ENCODE results near the gene FBLN2. TPM values are rescaled to one million over a fixed set of nuclear protein-coding genes. Genes with fewer than 3 reads are reported as not detected.

The FBLN2 gene
- total and polyA plus RNA-seq, 10 of the 15 experiments (the other 5 are each of a cell fraction or from before 2014, with no cell fraction given): 0.03 to 0.41 (median 0.12) TPM; not detected in 2

- H4K20me1 ChIP-seq (ENCODE audit: control insufficient read depth, insufficient read depth): no peaks in the 10 kb centered on the region
- no peaks in the 10 kb centered on the region for H3K79me2 ChIP-seq (ENCODE audit: control insufficient read depth, insufficient read depth, low read length)
- CTCF ChIA-PET: interaction anchor here (1.0 to 1.1 kb wide), 2 partner anchors 9 to 218 kb away, joined by 4 read pairs; no protein-coding TSS in a partner anchor
- POLR2A ChIA-PET: no interaction called here
- H3K9ac ChIP-seq (ENCODE audit: control insufficient read depth, insufficient read depth, low read length): no peak overlapping the region
- 47% methylated on average over 18 of the region's 18 CpGs for WGBS (ENCODE audit: insufficient coverage, insufficient replicate concordance, low lambda C conversion rate, missing lambda C conversion rate)
- no peak overlapping the region for H3K4me2 ChIP-seq (ENCODE audit: control insufficient read depth, insufficient read depth)
- H3K36me3 ChIP-seq (ENCODE audit: control insufficient read depth in 2 of 2, insufficient read depth in 2 of 2, low read length in 1 of 2): no peaks in the 10 kb centered on the region
- SMC1A ChIA-PET (ENCODE audit: uncharacterized antibody, unreplicated experiment): no interaction called here
- ATAC-seq (no peak), FAIRE-seq (no peak), DNase-seq (ENCODE audit: low read depth, low spot score) (no peak)
- H3K4me3 ChIP-seq: no peak overlapping the region
- no TSS peak for BruUV-seq (replicated peaks)
- intact Hi-C loops (cut with micrococcal nuclease; ENCODE audit: unreplicated experiment): no loop called here
- no peak for TF ChIP-seq BMI1 (IDR thresholded peaks at IDR 0.05; ENCODE audit: borderline replicate concordance)
- no peak overlapping the region for H3K27ac ChIP-seq (ENCODE audit: control insufficient read depth, insufficient read depth)
- in situ Hi-C loops (cut with MboI): no loop called here
- RAD21 ChIA-PET (ENCODE audit: unreplicated experiment): no interaction called here
- no peaks in the 10 kb centered on the region for H3K4me1 ChIP-seq (ENCODE audit: control insufficient read depth, insufficient read depth, low read length)
- H3K9me3 ChIP-seq (replicated peaks; ENCODE audit: control insufficient read depth, insufficient read depth, low read length): no peaks in the 10 kb centered on the region
- no peak overlapping the region for H2AFZ ChIP-seq (ENCODE audit: control insufficient read depth, low read depth, low read length)
- no peaks in the 10 kb centered on the region for H3K27me3 ChIP-seq (replicated peaks in 1 of 2; ENCODE audit: control insufficient read depth in 2 of 2, insufficient read depth in 2 of 2, low read length in 1 of 2)
Observed at GRCh38 chr3:13666781-13667709, 118.1 kb downstream of the FBLN2 start.

DNA sequence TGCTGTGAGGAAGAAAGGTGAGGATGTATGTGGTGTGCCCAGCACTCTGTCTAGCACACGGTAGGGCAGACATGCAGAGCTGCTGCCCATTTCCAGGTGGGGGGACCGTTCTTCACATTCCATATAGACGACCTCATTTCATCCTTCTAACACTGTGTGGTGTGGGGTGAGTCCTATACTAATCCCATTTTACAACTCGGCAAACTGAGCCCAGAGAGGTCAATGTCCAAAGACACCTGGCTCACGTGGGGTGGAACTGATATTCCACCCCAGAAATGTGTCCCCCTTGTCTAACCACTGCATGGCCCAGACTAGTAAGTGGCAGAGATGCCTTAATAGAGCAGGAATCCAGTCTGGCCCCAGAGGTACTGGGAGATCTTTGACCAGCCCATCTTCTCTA, 119.2 kb downstream of the FBLN2 start:
- H3K4me2 ChIP-seq (ENCODE audit: control insufficient read depth, insufficient read depth): no peak overlapping the region
- DNase-seq (ENCODE audit: low read depth, low spot score) (no peak), FAIRE-seq (no peak), ATAC-seq (no peak)
- H3K9ac ChIP-seq (ENCODE audit: control insufficient read depth, insufficient read depth, low read length): no peak overlapping the region
- intact Hi-C loops (cut with micrococcal nuclease; ENCODE audit: unreplicated experiment) (no loop called here), in situ Hi-C loops (cut with MboI) (no loop called here)
- no peak overlapping the region for H3K27ac ChIP-seq (ENCODE audit: control insufficient read depth, insufficient read depth)
- H3K79me2 ChIP-seq (ENCODE audit: control insufficient read depth, insufficient read depth, low read length): no peaks in the 10 kb centered on the region
- H2AFZ ChIP-seq (ENCODE audit: control insufficient read depth, low read depth, low read length): no peak overlapping the region
- ChIA-PET CTCF (interaction anchor here (1.1 kb wide), 1 partner anchor 10 kb away, joined by 4 read pairs; no protein-coding TSS in a partner anchor), RAD21 (ENCODE audit: unreplicated experiment) (no interaction called here), SMC1A (ENCODE audit: uncharacterized antibody, unreplicated experiment) (no interaction called here), POLR2A (no interaction called here)
- TF ChIP-seq, protein P1, sequence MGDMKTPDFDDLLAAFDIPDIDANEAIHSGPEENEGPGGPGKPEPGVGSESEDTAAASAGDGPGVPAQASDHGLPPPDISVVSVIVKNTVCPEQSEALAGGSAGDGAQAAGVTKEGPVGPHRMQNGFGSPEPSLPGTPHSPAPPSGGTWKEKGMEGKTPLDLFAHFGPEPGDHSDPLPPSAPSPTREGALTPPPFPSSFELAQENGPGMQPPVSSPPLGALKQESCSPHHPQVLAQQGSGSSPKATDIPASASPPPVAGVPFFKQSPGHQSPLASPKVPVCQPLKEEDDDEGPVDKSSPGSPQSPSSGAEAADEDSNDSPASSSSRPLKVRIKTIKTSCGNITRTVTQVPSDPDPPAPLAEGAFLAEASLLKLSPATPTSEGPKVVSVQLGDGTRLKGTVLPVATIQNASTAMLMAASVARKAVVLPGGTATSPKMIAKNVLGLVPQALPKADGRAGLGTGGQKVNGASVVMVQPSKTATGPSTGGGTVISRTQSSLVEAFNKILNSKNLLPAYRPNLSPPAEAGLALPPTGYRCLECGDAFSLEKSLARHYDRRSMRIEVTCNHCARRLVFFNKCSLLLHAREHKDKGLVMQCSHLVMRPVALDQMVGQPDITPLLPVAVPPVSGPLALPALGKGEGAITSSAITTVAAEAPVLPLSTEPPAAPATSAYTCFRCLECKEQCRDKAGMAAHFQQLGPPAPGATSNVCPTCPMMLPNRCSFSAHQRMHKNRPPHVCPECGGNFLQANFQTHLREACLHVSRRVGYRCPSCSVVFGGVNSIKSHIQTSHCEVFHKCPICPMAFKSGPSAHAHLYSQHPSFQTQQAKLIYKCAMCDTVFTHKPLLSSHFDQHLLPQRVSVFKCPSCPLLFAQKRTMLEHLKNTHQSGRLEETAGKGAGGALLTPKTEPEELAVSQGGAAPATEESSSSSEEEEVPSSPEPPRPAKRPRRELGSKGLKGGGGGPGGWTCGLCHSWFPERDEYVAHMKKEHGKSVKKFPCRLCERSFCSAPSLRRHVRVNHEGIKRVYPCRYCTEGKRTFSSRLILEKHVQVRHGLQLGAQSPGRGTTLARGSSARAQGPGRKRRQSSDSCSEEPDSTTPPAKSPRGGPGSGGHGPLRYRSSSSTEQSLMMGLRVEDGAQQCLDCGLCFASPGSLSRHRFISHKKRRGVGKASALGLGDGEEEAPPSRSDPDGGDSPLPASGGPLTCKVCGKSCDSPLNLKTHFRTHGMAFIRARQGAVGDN (IDR thresholded peaks at IDR 0.05): no peak
- no peak for TF ChIP-seq SIX5 (IDR thresholded peaks at IDR 0.05; ENCODE audit: low read depth, low read length, severe bottlenecking)
- TF ChIP-seq BCL3 (IDR thresholded peaks at IDR 0.05; ENCODE audit: borderline replicate concordance, insufficient read depth, low read depth, low read length, poor library complexity, severe bottlenecking): no peak
- no peak for TF ChIP-seq SMC3 (IDR thresholded peaks at IDR 0.05; ENCODE audit: borderline replicate concordance, low read length)
- no peaks in the 10 kb centered on the region for H3K9me3 ChIP-seq (replicated peaks; ENCODE audit: control insufficient read depth, insufficient read depth, low read length)
- H4K20me1 ChIP-seq (ENCODE audit: control insufficient read depth, insufficient read depth): no peaks in the 10 kb centered on the region
- no peaks in the 10 kb centered on the region for H3K4me1 ChIP-seq (ENCODE audit: control insufficient read depth, insufficient read depth, low read length)
- 8% methylated on average over 5 of the region's 5 CpGs for WGBS (ENCODE audit: insufficient coverage, insufficient replicate concordance, low lambda C conversion rate, missing lambda C conversion rate)
- H3K36me3 ChIP-seq (ENCODE audit: control insufficient read depth in 2 of 2, insufficient read depth in 2 of 2, low read length in 1 of 2): no peaks in the 10 kb centered on the region
- no peaks in the 10 kb centered on the region for H3K27me3 ChIP-seq (replicated peaks in 1 of 2; ENCODE audit: control insufficient read depth in 2 of 2, insufficient read depth in 2 of 2, low read length in 1 of 2)
- no TSS peak for BruUV-seq (replicated peaks)
- H3K4me3 ChIP-seq: no peak overlapping the region

Measured in GM12878 (cell line).